ENCODE measurements around the gene KIAA0753. TPM values are rescaled to one million over a fixed set of nuclear protein-coding genes. Genes with fewer than 3 reads are reported as not detected.

The KIAA0753 gene
- total and polyA plus RNA-seq, 9 of the 15 experiments (the other 6 are each of a cell fraction or from before 2014, with no cell fraction given): 2.0 to 9.0 (median 6.9) TPM

GRCh38 chr17:6651354-6651918 lies 10.9 kb upstream of the KIAA0753 start, which contains the start of the genes C17orf100 and MED31 (continued):
- TF ChIP-seq ATF6 (CRISPR knock-in tag; IDR thresholded peaks at IDR 0.05) (0 out of 2 replicates have a peak, but pooled peaks have one; percentile 48), OTX1 (CRISPR knock-in tag; IDR thresholded peaks at IDR 0.05) (no peak), TBP (optimal IDR thresholded peaks at IDR 0.05; ENCODE audit: low read depth, low read length) (peak; percentile 41), TEAD1 (CRISPR knock-in tag; IDR thresholded peaks at IDR 0.05) (no peak), GTF3C2 (IDR thresholded peaks at IDR 0.05; ENCODE audit: borderline replicate concordance, extremely low read depth, insufficient read length) (no peak), ZNF395 (CRISPR knock-in tag; IDR thresholded peaks at IDR 0.05) (peak; percentile 60; the same call in 1 of the 2 replicates), C11orf30 (IDR thresholded peaks at IDR 0.05; ENCODE audit: low read depth) (peak; percentile 57; the same call in 1 of the 2 replicates), MXD1 (CRISPR knock-in tag; IDR thresholded peaks at IDR 0.05; ENCODE audit: borderline replicate concordance, poor library complexity, severe bottlenecking) (no peak), KAT8 (IDR thresholded peaks at IDR 0.05; ENCODE audit: low read depth) (no peak), ID3 (CRISPR knock-in tag; IDR thresholded peaks at IDR 0.05) (no peak), ID3 (tag; IDR thresholded peaks at IDR 0.05) (no peak), RBFOX2 (IDR thresholded peaks at IDR 0.05; ENCODE audit: low read depth, low read length) (peak; percentile 75), EGR1 (conservative IDR thresholded peaks at IDR 0.05) (peak; percentile 36; the same call in 1 of the 2 replicates), MNT (conservative IDR thresholded peaks at IDR 0.05) (peak; percentile 57 to 68; a peak in 3 of 4 replicates), MECOM (CRISPR knock-in tag; IDR thresholded peaks at IDR 0.05) (no peak)

Measured in K562 (cell line).